Sigmoid colon (tissue), 7 donors: Measurements from ENCODE around the gene MPEG1. TPM values are rescaled to one million over a fixed set of nuclear protein-coding genes. Genes with fewer than 3 reads are reported as not detected.

ENCODE experiments used
- DNase-seq: peaks from one replicate; pipeline ENCODE4 v3.0.0-alpha.2; 2019
- H3K27ac ChIP-seq, 4 donors: fragments of 200-600 bp; sonication (generic); one replicate each; pipeline ENCODE4 v1.5.1; 2016 to 2019; ENCODE audit warnings: mild to moderate bottlenecking in 1 of 4
- H3K27me3 ChIP-seq, 3 donors: fragments of 200-600 bp; sonication (generic); one replicate each; pipeline ENCODE4 v1.5.1; 2019; ENCODE audit warnings: mild to moderate bottlenecking in 1 of 3
- H3K36me3 ChIP-seq, 4 donors: fragments of 200-600 bp; sonication (generic); one replicate each; pipeline ENCODE4 v1.5.1; 2016 to 2019
- H3K4me1 ChIP-seq, 4 donors: fragments of 200-600 bp; sonication (generic); one replicate each; pipeline ENCODE4 v1.5.1; 2017 to 2019
- H3K4me3 ChIP-seq, 4 donors: fragments of 200-600 bp; sonication (generic); one replicate each; pipeline ENCODE4 v1.5.1; 2017 to 2019; ENCODE audit warnings: mild to moderate bottlenecking in 2 of 4, moderate library complexity in 1 of 4
- H3K9me3 ChIP-seq, 4 donors: fragments of 200-600 bp in 3 of 4; sonication (generic) in 3 of 4; one replicate each; pipeline versions ENCODE4 v1.5.1 to v1.6.1; 2013 to 2019
- EP300 ChIP-seq, 4 donors: sonication (generic); formaldehyde crosslinking; IDR thresholded peaks; one replicate each; pipeline ENCODE4 v1.6.1; 2017; ENCODE audit warnings: antibody characterized with exemption in 4 of 4
- POLR2A ChIP-seq, 2 donors: fragments of 450-650 bp; IDR thresholded peaks; one replicate each; pipeline ENCODE4 v1.6.1; 2016; ENCODE audit warnings: antibody characterized with exemption in 2 of 2, mild to moderate bottlenecking in 2 of 2, moderate library complexity in 2 of 2
- POLR2AphosphoS5 ChIP-seq, 4 donors: sonication (generic); formaldehyde crosslinking; IDR thresholded peaks; one replicate each; pipeline ENCODE4 v1.6.1; 2017; ENCODE audit warnings: antibody characterized with exemption in 4 of 4
- WGBS, 2 donors: extraction: QIAGEN DNeasy Blood & Tissue Kit; methylation state at CpG; one replicate each; pipeline ENCODE4 v1.1.7; 2013; 5-methylcytosine and 5-hydroxymethylcytosine counted together
- intact Hi-C: fragments of 100-400 bp; cut with DNase I; formaldehyde crosslinking; loops from one replicate; pipeline ENCODE4 v1.15.1; 2023
- polyA plus RNA-seq, 3 donors: library from polyadenylated mRNA; stranded (reverse); fragments of 200-250 nt; gene quantifications; one replicate each; pipeline ENCODE4 v1.2.3, GENCODE V29; 2013
- total RNA-seq, 4 donors: library from RNA; depleted of rRNA; stranded (reverse); fragments of >200 nt; gene quantifications; one replicate each; pipeline ENCODE4 v1.1.0, GENCODE V29; 2016
- TF ChIP-seq, protein P1 (sequence below), 4 experiments: fragments of 450-650 bp in 3 of 4; fragments of 200-600 bp in 1 of 4; IDR thresholded peaks; one replicate each; pipeline ENCODE4 v1.5.1; 2016 to 2019; ENCODE audit warnings: antibody characterized with exemption in 4 of 4, mild to moderate bottlenecking in 3 of 4, moderate library complexity in 2 of 4
- donor health status: healthy with polysubstance abuse.
- donor health status: Bipolar disorder and iron deficiency.
- donor health status: healthy.

MPEG1 gene
- total and polyA plus RNA-seq, 7 donors = 8.0 to 63.8 (median 15.6) TPM

DNA sequence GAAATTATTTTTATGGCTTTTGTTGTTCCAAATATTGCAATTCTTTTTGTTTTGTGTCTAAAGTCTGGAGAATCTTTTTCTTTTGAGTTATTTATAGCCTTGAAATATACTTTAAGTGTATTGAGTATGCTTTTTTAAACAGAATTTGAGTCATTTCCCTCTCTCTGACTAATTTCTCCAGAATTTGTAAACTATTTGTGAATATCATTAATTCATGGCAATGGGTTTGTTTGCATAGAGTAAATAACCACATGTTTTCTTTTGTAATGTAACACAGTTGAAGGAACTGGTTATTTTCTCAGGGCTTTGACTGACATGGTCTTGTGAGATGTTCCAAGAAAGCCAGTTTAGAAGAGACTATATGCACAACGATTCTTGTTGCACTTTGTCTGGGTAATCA lies 30.9 kb upstream of the MPEG1 start:
- Histone ChIP-seq H3K9me3 (no peaks in the 10 kb centered on the region), H3K4me1 (no peaks in the 10 kb centered on the region), H3K36me3 (no peaks in the 10 kb centered on the region), H3K4me3 (no peak overlapping the region), H3K27me3 (no peaks in the 10 kb centered on the region), H3K27ac (no peak overlapping the region)
- TF ChIP-seq EP300 (IDR thresholded peaks at IDR 0.05) (no peak), POLR2A (IDR thresholded peaks at IDR 0.05) (no peak), POLR2AphosphoS5 (IDR thresholded peaks at IDR 0.05) (no peak)
- TF ChIP-seq, protein P1, sequence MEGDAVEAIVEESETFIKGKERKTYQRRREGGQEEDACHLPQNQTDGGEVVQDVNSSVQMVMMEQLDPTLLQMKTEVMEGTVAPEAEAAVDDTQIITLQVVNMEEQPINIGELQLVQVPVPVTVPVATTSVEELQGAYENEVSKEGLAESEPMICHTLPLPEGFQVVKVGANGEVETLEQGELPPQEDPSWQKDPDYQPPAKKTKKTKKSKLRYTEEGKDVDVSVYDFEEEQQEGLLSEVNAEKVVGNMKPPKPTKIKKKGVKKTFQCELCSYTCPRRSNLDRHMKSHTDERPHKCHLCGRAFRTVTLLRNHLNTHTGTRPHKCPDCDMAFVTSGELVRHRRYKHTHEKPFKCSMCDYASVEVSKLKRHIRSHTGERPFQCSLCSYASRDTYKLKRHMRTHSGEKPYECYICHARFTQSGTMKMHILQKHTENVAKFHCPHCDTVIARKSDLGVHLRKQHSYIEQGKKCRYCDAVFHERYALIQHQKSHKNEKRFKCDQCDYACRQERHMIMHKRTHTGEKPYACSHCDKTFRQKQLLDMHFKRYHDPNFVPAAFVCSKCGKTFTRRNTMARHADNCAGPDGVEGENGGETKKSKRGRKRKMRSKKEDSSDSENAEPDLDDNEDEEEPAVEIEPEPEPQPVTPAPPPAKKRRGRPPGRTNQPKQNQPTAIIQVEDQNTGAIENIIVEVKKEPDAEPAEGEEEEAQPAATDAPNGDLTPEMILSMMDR (IDR thresholded peaks at IDR 0.05) = no peak
- no peak for DNase-seq
- intact Hi-C loops = no loop called here
- WGBS, 2 donors = 71 to 77% methylated on average over 1 of the region's 1 CpG

- Histone ChIP-seq H3K27me3 (no peaks in the 10 kb centered on the region), H3K4me3 (no peak overlapping the region), H3K4me1 (no peaks in the 10 kb centered on the region), H3K36me3 (no peaks in the 10 kb centered on the region), H3K9me3 (no peaks in the 10 kb centered on the region), H3K27ac (no peak overlapping the region)
- no peak for DNase-seq
- intact Hi-C loops = no loop called here
- no peak for TF ChIP-seq POLR2AphosphoS5 (IDR thresholded peaks at IDR 0.05)
- no peak for TF ChIP-seq POLR2A (IDR thresholded peaks at IDR 0.05)
- TF ChIP-seq, protein P1 (IDR thresholded peaks at IDR 0.05) = no peak
- TF ChIP-seq EP300 (IDR thresholded peaks at IDR 0.05) = no peak
Measured at GRCh38 chr11:59240322-59240721, 27.6 kb upstream of the MPEG1 start.

GRCh38 chr11:59226396-59226795 lies 13.7 kb upstream of the MPEG1 start:
- DNase-seq = no peak
- TF ChIP-seq, protein P1 (IDR thresholded peaks at IDR 0.05) = no peak
- no peak for TF ChIP-seq EP300 (IDR thresholded peaks at IDR 0.05)
- no peak for TF ChIP-seq POLR2A (IDR thresholded peaks at IDR 0.05)
- no peak for TF ChIP-seq POLR2AphosphoS5 (IDR thresholded peaks at IDR 0.05)
- H3K27ac ChIP-seq = no peak overlapping the region
- no peak overlapping the region for H3K4me3 ChIP-seq
- intact Hi-C loops = no loop called here
- H3K36me3 ChIP-seq = no peaks in the 10 kb centered on the region
- H3K9me3 ChIP-seq = no peaks in the 10 kb centered on the region
- 81 to 82% methylated on average over 2 of the region's 2 CpGs for WGBS, 2 donors
- H3K4me1 ChIP-seq = no peaks in the 10 kb centered on the region
- H3K27me3 ChIP-seq = no peaks in the 10 kb centered on the region

DNA sequence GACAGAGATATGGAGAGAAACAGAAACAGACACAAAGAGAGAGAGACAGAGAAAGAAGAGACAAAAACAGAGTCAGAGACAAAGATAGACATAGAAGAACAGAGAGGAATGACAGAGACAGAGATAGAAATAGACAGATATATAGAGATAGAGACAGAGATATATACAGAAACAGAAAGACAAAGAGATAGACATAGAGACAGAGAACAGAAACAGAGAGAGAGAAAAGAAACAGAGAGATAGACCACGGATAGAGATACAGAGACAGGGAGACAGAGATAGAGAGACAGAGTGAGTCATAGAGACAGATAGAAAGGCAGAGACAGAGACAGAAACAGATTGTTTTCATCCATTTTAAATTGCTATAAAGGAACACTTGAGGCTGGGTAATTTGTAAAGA lies 12.3 kb upstream of the MPEG1 start:
- no peaks in the 10 kb centered on the region for H3K36me3 ChIP-seq
- H3K9me3 ChIP-seq = no peaks in the 10 kb centered on the region
- no peak overlapping the region for H3K4me3 ChIP-seq
- TF ChIP-seq EP300 (IDR thresholded peaks at IDR 0.05) = no peak
- 81 to 85% methylated on average over 1 of the region's 1 CpG for WGBS, 2 donors
- H3K27me3 ChIP-seq = no peaks in the 10 kb centered on the region
- intact Hi-C loops = no loop called here
- no peak for DNase-seq
- H3K4me1 ChIP-seq = no peaks in the 10 kb centered on the region
- H3K27ac ChIP-seq = peak overlapping the region in 3 of 4 donors; percentile 63 to 68 (median 66)

- no peaks in the 10 kb centered on the region for H3K4me1 ChIP-seq
- intact Hi-C loops = no loop called here
- 36 to 48% methylated on average over 4 of the region's 4 CpGs for WGBS, 2 donors
- H3K36me3 ChIP-seq = no peaks in the 10 kb centered on the region
- no peaks in the 10 kb centered on the region for H3K9me3 ChIP-seq
- DNase-seq = peak; percentile 73
- no peak overlapping the region for H3K4me3 ChIP-seq
- TF ChIP-seq, protein P1 (IDR thresholded peaks at IDR 0.05) = no peak
- TF ChIP-seq POLR2A (IDR thresholded peaks at IDR 0.05) = no peak
- TF ChIP-seq POLR2AphosphoS5 (IDR thresholded peaks at IDR 0.05) = peak; percentile 19 to 74 (median 53)
- peak overlapping the region; percentile 46 to 68 (median 64) for H3K27ac ChIP-seq
- no peaks in the 10 kb centered on the region for H3K27me3 ChIP-seq
Measured at GRCh38 chr11:59224351-59224928, 11.7 kb upstream of the MPEG1 start.
